GM10847 (cell line): Measurements from ENCODE around the gene WRAP73.

Experiments used
- POLR2A ChIP-seq: IDR thresholded peaks from 2 replicates; pipeline ENCODE4 v1.6.1; 2011; ENCODE audit not compliant: insufficient read length; ENCODE audit errors: extremely low read depth

WRAP73 gene

GRCh38 chr1:3598522-3599285 is 51.2 kb downstream of the WRAP73 start:
- TF ChIP-seq POLR2A, result no peak

DNA sequence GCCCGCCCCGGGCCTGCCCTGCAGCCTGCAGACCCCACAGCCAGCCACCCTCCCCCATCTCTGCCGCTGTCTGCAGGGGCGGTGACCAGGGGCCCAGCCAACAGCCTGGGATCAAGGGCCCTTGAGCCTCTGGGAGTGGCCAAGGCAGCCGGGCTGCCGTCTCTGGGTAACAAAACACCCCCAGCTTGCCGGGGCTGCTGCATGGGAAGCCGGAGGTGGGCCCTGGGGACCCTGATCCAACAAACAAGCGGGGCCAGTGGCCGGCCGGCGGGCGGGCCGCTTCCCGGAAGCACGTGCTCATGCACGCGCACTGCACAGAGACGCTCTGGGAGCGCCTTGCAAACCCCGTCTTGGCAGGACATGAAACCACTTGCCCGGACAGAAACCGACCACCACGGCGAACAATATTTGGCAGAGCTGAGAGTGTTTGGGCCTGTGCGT is 51.8 kb downstream of the WRAP73 start:
- TF ChIP-seq POLR2A, result no peak

DNA sequence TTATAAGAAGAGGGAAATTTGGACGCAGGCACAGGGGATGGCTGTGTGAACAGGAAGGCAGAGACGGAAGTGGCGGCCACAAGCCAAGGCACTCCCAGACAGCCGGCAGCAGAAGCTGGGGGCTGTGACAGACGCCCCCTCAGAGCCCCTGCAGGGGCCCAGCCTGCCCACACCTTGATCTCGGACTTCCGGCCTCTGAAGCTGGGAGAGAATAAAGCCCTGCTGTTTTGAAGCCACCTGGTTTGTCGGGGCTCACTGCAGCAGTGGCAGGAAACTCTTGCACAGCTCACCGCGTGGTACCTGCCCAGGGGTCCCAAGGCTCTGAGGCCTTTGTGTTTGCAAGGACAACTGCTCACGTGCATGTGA is 52.3 kb downstream of the WRAP73 start:
- no peak for TF ChIP-seq POLR2A

GRCh38 chr1:3596663-3597598 is 53.0 kb downstream of the WRAP73 start:
- TF ChIP-seq POLR2A, result no peak

- no peak for TF ChIP-seq POLR2A
These were observed 54.0 kb downstream of the WRAP73 start for GRCh38 chr1:3595949-3596348.

GRCh38 chr1:3594706-3595377 is 55.1 kb downstream of the WRAP73 start:
- no peak for TF ChIP-seq POLR2A

DNA sequence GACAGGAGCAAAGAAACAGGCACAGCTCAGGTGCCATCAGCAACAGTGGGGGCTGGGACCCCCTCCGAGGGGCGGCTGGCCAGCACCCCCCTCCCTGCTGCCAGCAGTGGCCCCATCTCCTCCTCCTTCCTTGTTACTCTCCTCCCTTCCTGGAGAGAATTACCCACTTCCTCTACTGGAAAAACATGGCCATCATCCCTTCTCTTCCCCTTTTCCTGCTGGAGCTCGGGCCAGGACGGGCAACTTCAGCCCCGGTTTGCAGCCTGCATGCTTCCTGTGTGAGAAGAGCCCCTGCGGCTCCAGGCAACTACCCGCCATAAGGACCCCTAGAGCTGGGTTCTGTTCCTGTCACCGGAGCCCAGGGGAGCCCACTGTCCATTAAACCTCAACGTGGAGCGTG is 56.2 kb downstream of the WRAP73 start:
- no peak for TF ChIP-seq POLR2A

DNA sequence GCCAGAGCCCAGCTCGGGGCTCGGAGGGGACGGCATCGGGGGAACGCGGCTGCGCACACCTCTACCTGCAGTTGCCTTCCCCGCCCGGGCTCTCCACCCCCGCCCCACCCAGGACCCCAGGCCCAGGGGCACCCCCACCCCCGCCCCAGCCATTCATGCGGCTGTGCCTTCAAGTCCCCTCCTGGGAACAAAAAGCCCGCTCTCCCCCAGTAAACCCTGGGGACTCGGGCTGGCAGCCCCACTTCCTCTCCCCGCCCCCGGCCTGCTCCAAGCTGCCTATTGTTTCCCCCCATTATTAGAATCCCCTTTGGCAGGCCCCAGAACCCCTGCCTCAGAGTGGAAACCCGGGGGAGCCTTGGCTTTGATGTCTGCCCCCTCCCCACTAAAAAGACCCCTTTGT is 56.6 kb downstream of the WRAP73 start:
- no peak for TF ChIP-seq POLR2A

DNA sequence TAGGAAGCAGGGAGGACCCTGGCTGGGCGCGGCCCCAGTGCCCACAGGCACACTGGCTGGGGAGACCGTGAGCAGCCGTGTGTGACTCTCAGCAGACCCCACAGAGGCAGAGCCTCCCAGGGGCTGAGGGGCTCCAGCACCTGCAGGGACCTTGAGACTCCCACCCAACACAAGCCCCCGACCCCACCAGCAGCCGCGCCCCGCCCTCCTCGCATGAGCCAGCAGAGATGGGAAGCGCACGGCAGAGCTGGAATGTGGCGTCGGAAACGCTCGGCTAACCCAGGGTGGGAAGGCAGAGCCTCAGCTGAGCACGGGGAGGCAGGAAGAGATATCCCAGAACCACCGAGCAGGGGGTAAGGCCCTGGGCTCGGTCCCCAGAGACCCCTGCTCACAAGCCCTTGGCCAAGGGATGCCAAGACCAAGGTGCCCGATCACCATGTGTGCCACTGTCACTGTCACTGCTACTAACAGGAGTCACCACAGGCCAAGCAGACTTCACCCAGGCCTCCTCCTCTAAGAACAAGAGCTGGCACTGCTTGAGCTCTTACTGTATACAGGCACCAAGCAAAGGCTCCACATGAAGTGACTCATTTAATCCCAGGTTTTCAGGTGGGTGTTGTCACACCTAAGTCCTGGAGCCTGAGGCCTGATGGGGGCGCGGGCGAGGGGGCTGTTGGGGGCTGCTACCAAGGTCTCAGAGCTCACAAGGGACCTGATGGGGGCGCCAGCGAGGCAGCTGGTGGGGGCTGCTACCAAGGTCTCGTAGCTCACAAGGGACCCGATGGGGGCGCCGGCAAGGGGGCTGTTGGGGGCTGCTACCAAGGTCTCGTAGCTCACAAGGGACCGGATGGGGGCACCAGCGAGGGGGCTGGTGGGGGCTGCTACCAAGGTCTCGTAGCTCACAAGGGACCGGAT is 58.7 kb downstream of the WRAP73 start:
- no peak for TF ChIP-seq POLR2A

DNA sequence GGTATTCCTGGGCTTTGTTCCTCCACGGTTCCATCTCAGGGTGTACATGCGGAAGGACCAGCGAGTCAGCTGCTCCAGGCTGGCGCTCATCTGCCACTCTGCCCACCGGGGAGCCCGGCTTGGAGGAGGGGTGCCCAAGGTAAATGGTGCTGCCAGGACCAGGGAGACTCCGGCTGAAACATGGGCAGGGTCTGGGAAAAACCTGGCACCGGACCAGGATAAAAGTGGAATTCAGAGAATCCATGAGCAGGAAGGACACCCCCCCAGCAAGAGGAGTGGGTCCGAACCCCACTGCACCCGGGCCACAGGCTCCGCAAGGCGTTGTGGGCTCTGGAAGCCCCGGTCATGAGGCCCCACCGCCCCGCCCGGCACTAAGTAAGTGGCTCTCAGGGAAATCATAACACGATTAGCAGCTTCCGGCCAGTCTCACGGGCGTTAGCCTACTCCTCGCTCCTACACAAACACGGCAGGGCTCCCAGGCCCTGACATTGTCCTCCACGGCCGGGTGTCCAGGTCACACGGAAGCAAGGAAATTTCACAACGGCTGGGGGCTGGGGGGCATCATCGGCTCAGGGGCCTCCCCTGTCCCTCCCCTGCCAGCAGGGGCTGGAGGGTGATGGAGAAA is 59.7 kb downstream of the WRAP73 start:
- no peak for TF ChIP-seq POLR2A

DNA sequence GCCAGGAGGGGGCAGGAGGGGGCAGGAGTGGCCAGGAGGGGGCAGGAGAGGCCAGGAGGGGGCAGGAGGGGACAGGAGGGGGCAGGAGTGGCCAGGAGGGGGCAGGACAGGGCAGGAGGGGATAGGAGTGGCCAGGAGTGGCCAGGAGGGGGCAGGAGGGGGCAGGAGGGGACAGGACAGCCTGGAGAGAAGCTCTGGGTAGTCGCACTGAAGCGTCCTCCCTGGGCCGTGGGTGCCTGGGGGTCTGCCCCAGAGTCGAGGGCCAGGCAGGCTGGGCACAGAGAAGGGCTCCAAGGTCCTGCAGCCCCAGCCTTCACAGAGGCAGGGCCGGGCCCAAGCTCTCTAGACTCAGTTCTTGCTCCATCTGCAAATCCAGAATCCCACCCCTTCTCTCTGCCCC is 61.5 kb downstream of the WRAP73 start:
- TF ChIP-seq POLR2A, result no peak

DNA sequence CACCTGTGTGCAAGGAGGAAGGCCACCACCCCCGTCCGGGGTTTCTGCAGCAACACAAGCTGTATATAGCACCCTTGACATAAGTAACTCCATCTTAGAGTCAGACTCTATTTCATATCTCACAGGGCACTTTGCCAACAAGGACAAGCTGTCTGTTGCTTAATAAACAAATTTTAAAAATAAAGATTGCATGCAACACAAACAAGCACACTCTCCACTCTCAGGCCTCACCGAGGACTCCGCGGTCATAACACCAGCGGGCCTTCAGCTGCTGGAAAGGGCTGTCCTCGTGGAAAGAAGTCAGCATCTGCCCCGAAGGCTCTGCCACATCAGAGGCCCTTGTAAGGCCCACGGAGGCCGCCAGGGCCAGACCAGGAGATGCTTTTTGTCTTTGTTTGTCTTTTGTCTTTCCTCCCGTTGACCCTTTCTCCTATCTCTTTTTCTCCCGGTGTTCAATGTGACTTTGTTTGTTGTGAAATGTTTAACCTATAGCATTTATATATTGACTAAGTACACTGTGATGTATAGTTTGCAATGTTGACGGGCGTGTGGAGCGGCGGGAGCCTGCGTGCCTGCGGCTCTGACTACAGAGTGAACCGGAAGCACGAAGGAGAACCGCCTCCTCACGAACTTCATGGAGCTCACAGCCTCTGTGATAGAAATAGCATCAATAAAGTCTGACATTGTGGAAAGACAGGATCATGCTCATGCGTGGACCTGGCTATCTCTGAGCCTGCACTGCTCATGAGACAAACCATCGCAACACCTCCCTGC is 62.7 kb downstream of the WRAP73 start:
- no peak for TF ChIP-seq POLR2A

DNA sequence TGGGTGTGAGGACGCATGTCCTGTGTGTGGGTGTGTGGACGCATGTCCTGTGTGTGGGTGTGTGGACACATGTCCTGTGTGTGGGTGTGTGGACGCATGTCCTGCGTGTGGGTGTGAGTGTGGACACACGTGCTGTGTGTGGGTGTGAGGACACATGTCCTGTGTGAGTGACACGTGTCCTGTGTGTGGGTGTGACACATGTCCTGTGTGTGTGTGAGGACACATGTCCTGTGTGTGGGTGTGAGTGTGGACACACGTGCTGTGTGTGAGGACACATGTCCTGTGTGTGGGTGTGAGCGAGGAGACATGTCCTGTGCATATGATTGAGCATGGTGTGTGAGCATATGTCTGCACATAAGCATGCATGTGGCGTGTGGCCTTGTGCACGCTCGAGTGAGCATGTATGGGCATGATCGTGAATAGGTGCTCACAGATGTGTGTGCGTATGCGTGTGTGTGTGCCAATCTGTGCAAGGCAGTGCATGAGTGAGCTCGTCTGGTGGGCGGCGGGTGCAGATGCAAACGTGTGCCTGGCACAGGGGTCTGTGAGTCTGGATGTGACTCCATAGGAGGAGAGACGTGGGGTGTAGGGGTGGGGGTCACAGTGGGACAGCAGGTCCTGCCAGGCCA is 63.8 kb downstream of the WRAP73 start:
- TF ChIP-seq POLR2A, result no peak
